Type B pancreatic cell (in vitro differentiated cells): ENCODE measurements around the gene CTNNA3. TPM values are rescaled to one million over a fixed set of nuclear protein-coding genes. Genes with fewer than 3 reads are reported as not detected.

Source experiments
- DNase-seq: peaks from one replicate; pipeline ENCODE4 v3.0.0; 2021; ENCODE audit warnings: mixed read lengths; ENCODE audit not compliant: unreplicated experiment; ENCODE audit errors: extremely low spot score
- H3K27ac Mint-ChIP-seq: 2 replicates; pipeline ENCODE4 v1.8.0; 2021; ENCODE audit warnings: mild to moderate bottlenecking, mixed read lengths
- H3K27me3 Mint-ChIP-seq: 2 replicates; pipeline ENCODE4 v1.8.0; 2021; ENCODE audit warnings: mixed read lengths
- H3K36me3 Mint-ChIP-seq: 2 replicates; pipeline ENCODE4 v1.8.0; 2021; ENCODE audit warnings: mixed read lengths
- H3K4me1 Mint-ChIP-seq: one replicate; pipeline ENCODE4 v1.8.0; 2021; ENCODE audit warnings: mixed read lengths; ENCODE audit not compliant: unreplicated experiment
- H3K4me3 Mint-ChIP-seq: 2 replicates; pipeline ENCODE4 v1.8.0; 2021; ENCODE audit warnings: mild to moderate bottlenecking, mixed read lengths
- H3K9me3 Mint-ChIP-seq: 2 replicates; pipeline ENCODE4 v1.8.0; 2021; ENCODE audit warnings: mixed read lengths
- CTCF ChIP-seq: fragments of 200-600 bp; sonication (generic); conservative IDR thresholded peaks from 2 replicates; pipeline ENCODE4 v1.5.0; 2021; ENCODE audit warnings: antibody characterized with exemption, mild to moderate bottlenecking
- total RNA-seq: library from RNA; stranded (reverse); gene quantifications from 2 replicates; pipeline ENCODE4 v1.2.1, GENCODE V29; 2021; ENCODE audit warnings: low replicate concordance

Gene CTNNA3
- total RNA-seq, 1 donor from 2014 or later, result 2.6 TPM

- H3K4me3 Mint-ChIP-seq, result no peak overlapping the region
Measured at GRCh38 chr10:66723608-66724400, 972.2 kb downstream of the CTNNA3 start.

DNA sequence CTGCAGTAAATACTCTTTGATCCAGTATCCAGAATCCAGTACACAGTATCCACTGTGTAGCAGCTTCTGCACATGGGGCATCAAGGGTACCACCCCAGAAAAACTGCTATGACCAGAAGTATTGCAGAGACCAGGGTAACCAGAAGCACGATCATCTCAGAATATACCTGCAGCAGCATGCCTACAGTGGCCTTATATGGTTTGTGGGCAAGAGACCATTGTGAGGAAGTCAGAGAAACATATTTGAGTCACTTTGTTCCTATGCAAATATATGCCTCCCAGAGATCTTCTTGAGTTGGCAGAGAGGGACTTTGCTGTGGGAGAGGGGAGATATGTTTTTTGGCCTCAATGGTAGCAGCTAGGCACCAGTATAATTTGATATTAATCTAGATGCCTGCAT, 976.5 kb downstream of the CTNNA3 start:
- Mint-ChIP-seq H3K4me3 (no peak overlapping the region), H3K9me3 (no peaks in the 10 kb centered on the region), H3K27ac (no peak overlapping the region), H3K4me1 (peaks cover 11% of the 10 kb centered on the region), H3K36me3 (no peaks in the 10 kb centered on the region), H3K27me3 (no peaks in the 10 kb centered on the region)
- no peak for TF ChIP-seq CTCF
- DNase-seq, result no peak

More at GRCh38 chr10:66723608-66724400, 972.2 kb downstream of the CTNNA3 start:
- H3K9me3 Mint-ChIP-seq, result no peaks in the 10 kb centered on the region
- no peak for DNase-seq
- H3K27ac Mint-ChIP-seq, result no peak overlapping the region
- H3K4me1 Mint-ChIP-seq, result no peaks in the 10 kb centered on the region
- TF ChIP-seq CTCF, result no peak
- no peaks in the 10 kb centered on the region for H3K27me3 Mint-ChIP-seq
- H3K36me3 Mint-ChIP-seq, result no peaks in the 10 kb centered on the region

DNA sequence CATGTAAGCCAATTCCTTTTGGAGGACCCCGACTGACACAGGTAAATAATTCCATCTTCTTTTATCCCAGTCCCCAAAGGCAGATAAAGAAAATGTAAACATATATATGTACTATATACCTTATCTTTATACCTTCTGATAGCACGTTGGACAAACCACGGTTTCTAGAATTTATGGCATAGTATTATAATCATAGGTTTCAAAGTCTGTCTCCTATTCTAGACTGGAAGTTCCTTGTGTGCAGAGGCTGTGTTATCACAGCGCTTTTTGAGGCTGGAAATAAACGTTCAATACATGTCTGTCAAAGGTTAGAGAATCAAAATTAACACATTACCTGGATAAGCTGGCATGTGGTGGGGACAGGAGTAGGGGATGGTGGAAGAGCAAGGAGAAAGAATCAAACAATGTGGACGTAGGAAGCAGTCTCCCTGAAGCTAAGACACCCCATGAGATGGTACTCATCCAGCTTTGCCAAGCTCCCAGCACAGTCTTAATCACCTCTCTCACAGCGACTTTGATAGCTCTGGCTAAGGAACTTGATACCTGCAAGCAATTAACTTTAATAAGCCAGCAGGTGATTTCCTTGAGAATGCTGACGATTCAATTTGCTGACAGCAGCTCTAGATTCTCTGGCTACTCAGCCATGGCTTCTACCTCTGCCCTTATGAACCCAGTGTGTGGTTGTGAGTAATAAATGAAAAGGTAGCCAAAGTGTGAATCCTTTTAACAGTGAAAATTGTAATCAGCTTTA, 978.6 kb downstream of the CTNNA3 start:
- H3K4me1 Mint-ChIP-seq, result peaks cover 11% of the 10 kb centered on the region
- no peak for DNase-seq
- no peaks in the 10 kb centered on the region for H3K36me3 Mint-ChIP-seq
- H3K9me3 Mint-ChIP-seq, result no peaks in the 10 kb centered on the region
- peak overlapping the region; percentile 35 for H3K27ac Mint-ChIP-seq
- no peaks in the 10 kb centered on the region for H3K27me3 Mint-ChIP-seq
- H3K4me3 Mint-ChIP-seq, result no peak overlapping the region
- no peak for TF ChIP-seq CTCF

- DNase-seq, result no peak
- H3K9me3 Mint-ChIP-seq, result no peaks in the 10 kb centered on the region
- no peak overlapping the region for H3K4me3 Mint-ChIP-seq
- peaks cover 11% of the 10 kb centered on the region for H3K4me1 Mint-ChIP-seq
- no peaks in the 10 kb centered on the region for H3K27me3 Mint-ChIP-seq
- no peak overlapping the region for H3K27ac Mint-ChIP-seq
- TF ChIP-seq CTCF, result no peak
- no peaks in the 10 kb centered on the region for H3K36me3 Mint-ChIP-seq
Measured at GRCh38 chr10:66714741-66715140, 981.3 kb downstream of the CTNNA3 start.

DNA sequence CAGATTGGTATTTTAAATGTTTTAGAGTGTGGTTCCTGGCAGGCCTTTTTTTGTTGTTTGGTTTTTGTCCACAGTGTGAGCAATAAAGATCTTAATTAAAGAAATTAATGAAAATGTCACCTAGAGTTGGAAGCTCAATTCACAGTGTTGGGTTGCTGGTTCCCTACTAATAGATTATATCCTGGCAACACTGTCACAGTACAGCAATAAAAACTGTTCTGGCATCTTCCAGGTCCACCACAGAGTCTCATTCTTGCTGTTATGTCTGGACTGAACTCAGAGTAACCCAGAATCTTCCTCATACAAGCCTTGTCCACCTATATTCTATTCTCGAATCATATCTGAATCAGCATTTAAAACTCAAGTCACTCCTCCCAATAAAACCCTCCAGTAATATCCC, 982.6 kb downstream of the CTNNA3 start:
- no peak for TF ChIP-seq CTCF
- H3K36me3 Mint-ChIP-seq, result no peaks in the 10 kb centered on the region
- peaks cover 11% of the 10 kb centered on the region for H3K4me1 Mint-ChIP-seq

More for the DNA sequence above, 982.6 kb downstream of the CTNNA3 start:
- no peak overlapping the region for H3K27ac Mint-ChIP-seq
- H3K4me3 Mint-ChIP-seq, result no peak overlapping the region
- no peak for DNase-seq
- no peaks in the 10 kb centered on the region for H3K9me3 Mint-ChIP-seq
- H3K27me3 Mint-ChIP-seq, result no peaks in the 10 kb centered on the region
